IPS-NIHi11 (cell line): ENCODE data around the gene ALOX5.
"Not testable (repeated sequence)": the region's sequence is repeated elsewhere in the genome, so short reads cannot be mapped to it uniquely, and the experiment has no call there.

ENCODE experiments used
- DNase-seq: peaks from one replicate; pipeline ENCODE4 v3.0.0; 2012; ENCODE audit warnings: mixed read lengths, low spot score

The ALOX5 gene

DNA sequence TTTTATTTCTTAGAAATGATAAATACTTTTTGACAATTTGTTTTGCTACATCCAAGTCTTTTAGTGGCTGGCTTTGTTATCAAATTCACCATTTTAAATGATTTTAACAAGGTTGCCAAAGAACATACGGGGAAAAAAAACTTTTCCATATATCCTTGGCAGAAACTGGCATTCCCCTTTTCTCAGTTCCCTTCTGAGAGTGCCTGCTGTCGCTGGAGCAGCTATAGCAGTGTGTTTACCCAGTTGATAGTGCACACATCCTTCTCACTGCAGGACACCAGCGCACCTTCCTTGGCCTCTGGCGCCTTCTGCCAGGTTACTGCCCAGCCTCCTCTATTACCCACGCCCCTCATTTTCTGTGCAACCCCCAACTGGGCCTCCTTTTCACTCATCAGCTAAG, 94.1 kb downstream of the ALOX5 start:
- no peak for DNase-seq

DNA sequence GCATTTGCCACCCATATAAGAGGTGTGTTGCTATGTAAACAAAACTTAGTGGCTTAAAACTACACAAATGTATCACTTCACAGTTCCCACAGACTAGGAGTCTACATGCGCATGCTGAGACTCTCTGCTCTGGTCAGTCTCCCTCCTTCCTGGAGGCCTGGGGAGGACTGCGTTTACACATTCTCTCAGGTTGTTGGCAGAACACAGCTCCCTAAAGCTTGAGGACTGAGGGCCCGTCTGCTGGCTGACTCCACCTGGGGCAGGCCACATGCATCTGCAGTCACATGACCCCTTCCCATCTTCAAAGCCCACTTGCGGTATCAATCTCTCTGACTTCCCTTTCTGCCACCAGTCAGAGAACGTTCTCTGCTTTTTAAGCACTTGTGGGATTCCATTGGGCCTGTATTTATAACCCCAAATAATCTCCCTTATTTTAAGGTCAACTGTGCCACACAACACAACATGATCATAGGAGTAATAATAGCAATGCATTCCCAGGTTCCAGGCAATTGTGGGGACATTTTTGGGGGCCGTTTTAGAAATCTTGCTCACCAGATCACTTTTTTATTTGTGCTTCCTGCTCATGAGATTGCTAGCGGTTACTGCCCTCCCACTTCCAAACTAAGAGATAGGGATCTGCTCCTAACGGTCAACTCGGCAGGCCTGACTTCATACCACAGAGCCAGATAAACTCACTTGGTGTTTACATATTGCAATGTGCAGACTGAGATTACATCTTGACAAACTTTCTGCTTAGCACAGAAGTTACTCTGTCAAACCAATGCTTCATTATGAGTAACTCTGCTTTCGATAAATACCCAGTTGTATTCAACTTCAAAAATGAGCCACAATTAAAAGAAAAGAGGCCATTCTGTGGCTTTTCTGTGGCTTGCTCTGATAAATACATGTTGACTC, 96.3 kb downstream of the ALOX5 start:
- peak; percentile 58 for DNase-seq

DNA sequence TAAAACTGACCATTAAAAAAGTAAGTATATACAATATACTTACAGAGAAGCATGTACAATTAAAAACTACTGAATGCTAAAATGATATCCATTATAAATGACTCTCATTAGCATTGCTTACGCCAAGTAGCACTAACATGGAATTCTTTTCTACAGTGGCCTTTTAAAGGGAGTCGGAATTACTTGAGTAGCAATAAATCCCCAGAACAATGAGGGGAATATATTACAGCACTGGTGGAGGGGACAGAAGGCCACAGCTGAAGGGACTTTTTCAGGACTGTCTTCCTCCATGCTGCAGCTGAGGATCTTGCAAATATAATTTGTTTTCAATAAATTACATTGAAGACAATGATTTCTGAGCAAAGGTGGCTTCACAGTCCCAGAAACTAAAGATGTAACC, 97.0 kb downstream of the ALOX5 start:
- no peak for DNase-seq

DNA sequence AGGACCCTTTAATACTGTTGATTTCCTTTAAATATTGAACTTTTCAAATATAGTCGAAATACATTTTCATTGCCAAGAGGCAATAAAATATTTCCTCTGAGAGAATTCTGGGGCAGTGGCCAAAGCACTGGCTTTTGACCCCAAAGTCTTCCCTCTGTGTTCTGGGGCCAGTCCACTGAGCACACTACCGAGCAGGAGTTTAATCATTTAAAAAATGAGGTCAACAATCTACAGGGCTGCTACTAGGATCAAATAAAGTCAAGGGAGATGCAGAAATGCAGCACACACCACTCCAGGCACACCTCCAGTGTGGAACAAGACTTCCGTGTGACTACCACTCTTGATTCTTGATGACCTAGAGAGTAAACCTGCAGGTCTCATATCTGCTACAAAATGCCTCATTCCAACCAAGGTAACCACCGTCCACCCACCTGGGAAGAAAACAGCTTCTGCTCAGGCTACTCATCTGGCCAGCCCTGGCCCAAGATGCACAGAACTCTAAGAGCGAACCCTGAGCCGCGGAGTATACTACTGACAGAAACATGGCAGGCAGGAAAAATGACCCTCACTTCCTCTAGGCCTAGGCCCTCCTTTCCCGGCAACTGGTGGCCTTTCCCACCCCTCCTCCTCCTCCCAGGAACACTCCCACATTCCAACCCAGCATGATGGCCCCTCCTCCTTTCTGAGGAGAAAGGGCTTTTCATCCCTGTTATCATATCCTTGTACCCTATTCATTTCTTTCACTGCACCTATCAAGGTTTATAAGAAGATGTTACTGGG, 97.7 kb downstream of the ALOX5 start:
- DNase-seq, result peak; percentile 70

GRCh38 chr10:45473126-45473525, 99.1 kb downstream of the ALOX5 start:
- DNase-seq, result no peak

DNA sequence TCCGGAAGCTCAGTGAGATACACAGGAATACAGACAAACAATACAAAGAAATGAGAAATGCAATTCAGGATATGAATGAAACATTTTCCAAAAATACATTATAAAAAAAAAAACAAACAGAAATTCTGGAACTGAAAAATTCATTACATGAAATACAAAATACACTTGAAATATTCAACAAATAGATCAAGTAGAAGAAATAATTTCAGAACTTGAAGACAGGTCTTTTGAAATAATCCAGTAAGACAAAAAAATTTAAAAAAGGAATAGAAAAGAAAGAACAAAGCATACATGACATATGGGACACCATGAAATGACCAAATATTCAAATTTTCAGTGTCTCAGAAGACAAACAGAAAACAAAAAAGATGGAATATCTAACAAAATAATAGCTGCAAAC, 102.5 kb downstream of the ALOX5 start:
- DNase-seq, result no peak

DNA sequence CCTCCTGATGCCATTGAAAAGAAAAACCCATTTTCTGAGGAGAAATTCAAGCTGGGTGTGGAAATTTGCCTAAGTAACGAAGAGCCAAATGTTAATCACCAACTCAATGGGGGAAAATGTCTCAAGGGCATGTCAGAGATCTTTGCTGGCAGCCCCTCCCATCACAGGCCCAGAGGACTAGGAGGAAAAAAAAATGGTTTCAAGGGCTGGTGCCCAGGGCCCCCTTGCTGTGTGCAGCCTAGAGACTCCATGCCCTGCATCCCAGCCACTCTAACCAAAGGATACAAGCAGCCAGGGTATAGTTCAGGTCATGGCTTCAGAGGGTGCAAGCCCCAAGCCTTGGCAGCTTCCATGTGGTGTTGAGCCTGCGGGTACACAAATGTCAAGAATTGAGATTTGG, 106.3 kb downstream of the ALOX5 start:
- DNase-seq, result no peak

DNA sequence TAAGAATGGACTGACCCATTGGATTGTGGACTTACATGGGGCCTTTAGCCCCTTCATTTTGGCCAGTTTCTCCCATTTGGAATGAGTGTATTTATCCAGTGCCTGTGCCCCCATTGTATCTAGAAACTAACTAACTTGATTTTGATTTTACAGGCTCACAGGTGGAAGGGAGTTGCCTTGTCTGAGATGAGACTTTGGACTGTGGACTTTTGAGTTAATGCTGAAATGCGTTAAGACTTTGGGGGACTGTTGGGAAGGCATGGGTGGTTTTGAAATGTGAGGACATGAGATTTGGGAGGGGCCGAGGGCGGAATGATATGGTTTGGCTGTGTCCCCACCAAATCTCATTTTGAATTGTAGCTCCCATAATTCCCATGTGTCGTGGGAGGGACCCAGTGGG, 107.1 kb downstream of the ALOX5 start:
- DNase-seq, result not testable (repeated sequence)

DNA sequence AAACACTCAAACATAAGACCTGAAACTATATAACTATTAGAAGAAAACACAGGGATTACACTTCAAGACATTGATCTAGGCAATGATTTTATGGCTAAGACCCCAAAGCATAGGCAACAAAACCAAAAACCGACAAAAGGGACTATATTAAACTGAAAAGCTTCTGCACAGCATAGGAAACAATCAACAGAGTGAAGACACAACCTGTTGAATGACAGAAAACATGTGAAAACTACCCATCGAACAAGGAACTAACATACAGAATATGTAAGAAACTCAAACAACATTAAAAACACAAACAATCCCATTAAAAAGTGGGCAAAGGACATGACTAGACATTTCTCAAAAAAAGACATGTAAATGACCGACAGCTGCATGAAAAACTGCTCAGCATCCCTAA, 109.0 kb downstream of the ALOX5 start:
- DNase-seq, result no peak

- DNase-seq, result no peak
Measured at GRCh38 chr10:45487735-45488134, 113.7 kb downstream of the ALOX5 start.

DNA sequence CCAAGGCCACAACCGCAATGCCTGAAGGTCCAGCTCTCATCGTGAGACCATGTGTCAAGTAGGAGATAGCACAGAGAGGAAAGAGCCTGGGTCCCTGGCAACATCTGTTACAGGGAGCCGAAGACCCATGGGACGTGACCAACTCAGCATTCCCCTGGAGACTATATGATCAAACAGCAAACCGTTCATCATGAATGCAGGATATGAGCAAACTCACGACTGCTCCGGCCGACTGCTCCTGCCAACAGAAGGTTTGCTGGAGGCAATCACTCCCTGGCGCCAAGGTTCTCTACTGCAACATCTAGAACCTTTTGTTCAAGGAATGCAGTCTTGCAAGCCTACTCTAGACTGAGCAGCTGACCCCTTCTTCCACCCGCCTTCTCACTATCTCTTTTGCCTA, 114.3 kb downstream of the ALOX5 start:
- no peak for DNase-seq

GRCh38 chr10:45490277-45490676, 116.3 kb downstream of the ALOX5 start:
- no peak for DNase-seq

GRCh38 chr10:45491061-45491460, 117.0 kb downstream of the ALOX5 start:
- no peak for DNase-seq
